ENCODE data around the gene WDR75. TPM values are rescaled to one million over a fixed set of nuclear protein-coding genes. Genes with fewer than 3 reads are reported as not detected.
A peak's percentile ranks its signal among the peaks of the same experiment; 100 is the strongest.

Gene WDR75
- total RNA-seq, 2 experiments from 2014 or later, result 86.2 to 90.5 TPM

- peaks cover 7% of the 10 kb centered on the region for H3K9me3 Mint-ChIP-seq
- H3K4me1 Mint-ChIP-seq (ENCODE audit: low read depth), result peaks cover 14% of the 10 kb centered on the region
- intact Hi-C loops (cut with micrococcal nuclease), result no loop called here
- ChIA-PET CTCF (no interaction called here), POLR2A (no interaction called here)
- H3K4me3 Mint-ChIP-seq, result no peak overlapping the region
- no peak for ATAC-seq
- H3K27me3 Mint-ChIP-seq, result no peaks in the 10 kb centered on the region
- DNase-seq, result no peak
- TF ChIP-seq CTCF (IDR thresholded peaks at IDR 0.05), result no peak
- H3K36me3 Mint-ChIP-seq (ENCODE audit: low read depth), result no peaks in the 10 kb centered on the region
- H3K27ac Mint-ChIP-seq, result no peak overlapping the region
Observed at GRCh38 chr2:189504238-189504637, 63.0 kb downstream of the WDR75 start.

- Mint-ChIP-seq H3K4me1 (ENCODE audit: low read depth) (peaks cover 14% of the 10 kb centered on the region), H3K9me3 (peaks cover 11% of the 10 kb centered on the region), H3K36me3 (ENCODE audit: low read depth) (no peaks in the 10 kb centered on the region), H3K27me3 (no peaks in the 10 kb centered on the region), H3K27ac (no peak overlapping the region), H3K4me3 (no peak overlapping the region)
- TF ChIP-seq CTCF (IDR thresholded peaks at IDR 0.05), result no peak
- POLR2A ChIA-PET, result interaction anchor here (0.6 kb wide), 1 partner anchor 1008 kb away, joined by 3 read pairs; no protein-coding TSS in a partner anchor
- no peak for DNase-seq
- no peak for ATAC-seq
- intact Hi-C loops (cut with micrococcal nuclease), result no loop called here
- CTCF ChIA-PET, result no interaction called here
Observed at GRCh38 chr2:189505492-189505891, 64.2 kb downstream of the WDR75 start.

DNA sequence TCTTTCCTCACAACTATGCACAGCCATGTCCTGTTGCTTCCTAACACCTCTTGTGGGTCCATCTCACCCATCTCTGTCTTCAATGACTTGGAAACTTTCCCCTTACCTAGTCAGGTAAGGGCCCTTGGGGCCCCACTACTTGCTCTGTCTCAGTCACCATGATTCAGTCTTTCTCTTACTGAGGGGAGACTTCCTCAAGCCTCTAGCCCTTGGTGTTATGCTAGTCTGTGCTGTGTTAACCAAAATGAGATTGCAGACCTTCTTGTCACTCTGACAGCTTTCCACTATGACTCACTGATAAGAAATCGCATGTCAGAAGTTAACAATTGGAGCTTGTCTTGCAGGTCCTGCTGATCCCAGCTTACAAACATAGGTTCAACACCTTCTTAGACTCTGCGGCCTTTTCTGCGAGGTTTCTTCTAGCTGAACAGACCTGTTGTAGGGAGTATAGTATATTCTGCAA is 65.3 kb downstream of the WDR75 start:
- ChIA-PET POLR2A (no interaction called here), CTCF (interaction anchor here (1.0 kb wide), 1 partner anchor 13 kb away, joined by 3 read pairs; no protein-coding TSS in a partner anchor)
- TF ChIP-seq CTCF (IDR thresholded peaks at IDR 0.05), result no peak
- no peaks in the 10 kb centered on the region for H3K36me3 Mint-ChIP-seq (ENCODE audit: low read depth)
- H3K4me3 Mint-ChIP-seq, result no peak overlapping the region
- H3K27ac Mint-ChIP-seq, result no peak overlapping the region
- intact Hi-C loops (cut with micrococcal nuclease), result no loop called here
- DNase-seq, result peak; percentile 25
- H3K27me3 Mint-ChIP-seq, result no peaks in the 10 kb centered on the region
- H3K9me3 Mint-ChIP-seq, result peaks cover 11% of the 10 kb centered on the region
- ATAC-seq, result peak; percentile 95
- H3K4me1 Mint-ChIP-seq (ENCODE audit: low read depth), result peaks cover 14% of the 10 kb centered on the region

DNA sequence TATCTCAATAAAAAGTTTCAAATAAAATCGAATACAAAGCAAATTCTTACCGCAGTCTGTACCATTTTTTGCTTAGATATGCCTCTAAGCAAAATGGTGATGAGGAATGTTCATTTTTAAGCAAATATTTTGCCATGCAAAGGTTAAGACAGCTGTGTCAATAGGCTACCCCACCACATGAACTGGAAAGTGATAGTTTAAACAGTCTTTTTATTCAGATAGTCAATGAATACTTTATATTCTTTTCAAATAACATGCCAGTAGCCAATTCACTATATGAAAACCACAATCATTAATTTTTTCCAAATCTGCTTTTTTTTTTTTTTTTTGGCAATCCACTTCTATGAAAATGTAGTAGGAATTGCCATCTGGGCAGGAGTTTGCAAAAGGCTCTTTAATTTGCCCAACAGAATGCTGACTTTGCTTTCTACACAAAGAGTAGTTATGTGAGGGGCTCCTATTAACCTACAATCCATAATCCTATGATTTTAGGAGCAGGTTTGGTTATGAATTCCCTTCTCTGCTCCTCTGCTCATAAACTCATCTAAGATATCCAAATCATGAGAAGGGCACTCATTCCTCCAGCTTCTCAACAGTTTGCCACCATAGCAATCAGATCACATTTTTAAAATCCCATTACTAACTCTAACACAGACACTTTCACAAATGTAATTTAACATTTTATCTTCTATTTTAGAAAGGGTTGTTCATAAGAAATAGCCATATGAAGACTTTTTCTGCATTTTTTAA is 70.1 kb downstream of the WDR75 start:
- no peak for ATAC-seq
- no peak for DNase-seq
- no peak overlapping the region for H3K27ac Mint-ChIP-seq
- ChIA-PET CTCF (no interaction called here), POLR2A (no interaction called here)
- no peaks in the 10 kb centered on the region for H3K36me3 Mint-ChIP-seq (ENCODE audit: low read depth)
- peaks cover 11% of the 10 kb centered on the region for H3K9me3 Mint-ChIP-seq
- intact Hi-C loops (cut with micrococcal nuclease), result no loop called here
- H3K27me3 Mint-ChIP-seq, result no peaks in the 10 kb centered on the region
- peaks cover 3% of the 10 kb centered on the region for H3K4me1 Mint-ChIP-seq (ENCODE audit: low read depth)
- TF ChIP-seq CTCF (IDR thresholded peaks at IDR 0.05), result no peak
- no peak overlapping the region for H3K4me3 Mint-ChIP-seq

DNA sequence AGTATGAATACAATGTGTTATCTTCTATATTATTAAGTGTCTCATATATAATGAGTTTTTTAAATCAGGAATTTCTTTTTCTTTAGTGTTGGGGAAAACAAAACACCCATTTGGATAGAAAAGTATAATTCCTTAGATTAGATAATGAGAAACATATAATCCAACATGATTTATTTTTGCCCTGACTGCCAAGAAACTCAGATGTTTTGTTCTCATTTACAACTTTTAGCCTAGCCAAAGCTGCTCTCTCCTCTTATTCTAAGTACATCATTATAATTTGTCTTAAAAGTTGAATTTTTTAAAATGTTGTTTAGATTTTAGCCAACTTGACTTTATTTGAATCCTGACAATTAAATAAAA is 70.7 kb downstream of the WDR75 start:
- Mint-ChIP-seq H3K4me3 (no peak overlapping the region), H3K27me3 (no peaks in the 10 kb centered on the region), H3K27ac (no peak overlapping the region), H3K9me3 (peaks cover 11% of the 10 kb centered on the region), H3K4me1 (ENCODE audit: low read depth) (no peaks in the 10 kb centered on the region), H3K36me3 (ENCODE audit: low read depth) (no peaks in the 10 kb centered on the region)
- DNase-seq (no peak), ATAC-seq (no peak)
- intact Hi-C loops (cut with micrococcal nuclease), result no loop called here
- ChIA-PET CTCF (no interaction called here), POLR2A (no interaction called here)
- TF ChIP-seq CTCF (IDR thresholded peaks at IDR 0.05), result no peak

Data from activated CD8-positive, alpha-beta T cell treated with anti-CD3 and anti-CD28 coated beads for 36 hours (primary cell).